HuH-7.5 (cell line): Measurements from ENCODE around the gene HMX1.

Experiments used
- DNase-seq: peaks from one replicate; pipeline ENCODE4 v3.0.0; 2011; ENCODE audit warnings: low spot score

Gene HMX1

GRCh38 chr4:8856835-8857621, 14.6 kb downstream of the HMX1 start:
- no peak for DNase-seq

- DNase-seq: no peak
Measured at GRCh38 chr4:8855818-8856245, 15.8 kb downstream of the HMX1 start.

GRCh38 chr4:8854931-8855330, 16.7 kb downstream of the HMX1 start:
- DNase-seq: no peak

- no peak for DNase-seq
Measured at GRCh38 chr4:8854016-8854415, 17.6 kb downstream of the HMX1 start.

- DNase-seq: no peak
Measured at GRCh38 chr4:8853249-8853648, 18.4 kb downstream of the HMX1 start.

GRCh38 chr4:8852118-8852704, 19.4 kb downstream of the HMX1 start:
- DNase-seq: no peak

GRCh38 chr4:8851321-8852117, 20.1 kb downstream of the HMX1 start:
- DNase-seq: no peak

- no peak for DNase-seq
Measured at GRCh38 chr4:8850830-8851188, 20.8 kb downstream of the HMX1 start.

- DNase-seq: no peak
Measured at GRCh38 chr4:8850074-8850829, 21.4 kb downstream of the HMX1 start.

GRCh38 chr4:8849266-8850073, 22.2 kb downstream of the HMX1 start:
- no peak for DNase-seq

GRCh38 chr4:8848507-8849265, 23.0 kb downstream of the HMX1 start:
- DNase-seq: no peak

GRCh38 chr4:8847764-8848163, 23.9 kb downstream of the HMX1 start:
- DNase-seq: no peak

- no peak for DNase-seq
Measured at GRCh38 chr4:8847331-8847730, 24.3 kb downstream of the HMX1 start.

GRCh38 chr4:8846826-8847225, 24.8 kb downstream of the HMX1 start:
- no peak for DNase-seq

GRCh38 chr4:8846046-8846720, 25.5 kb downstream of the HMX1 start:
- no peak for DNase-seq

- DNase-seq: no peak
Measured at GRCh38 chr4:8844976-8845690, 26.5 kb downstream of the HMX1 start.

GRCh38 chr4:8843597-8843996, 28.0 kb downstream of the HMX1 start:
- no peak for DNase-seq

GRCh38 chr4:8842614-8843013, 29.0 kb downstream of the HMX1 start:
- DNase-seq: no peak

- DNase-seq: no peak
Measured at GRCh38 chr4:8841678-8842268, 29.9 kb downstream of the HMX1 start.
